SJCRH30 (cell line): ENCODE results near the gene UBE2R2. TPM values are rescaled to one million over a fixed set of nuclear protein-coding genes. Genes with fewer than 3 reads are reported as not detected.
A peak's percentile ranks its signal among the peaks of the same experiment; 100 is the strongest.
"Not testable (repeated sequence)": the region's sequence is repeated elsewhere in the genome, so short reads cannot be mapped to it uniquely, and the experiment has no call there.

Experiments used
- DNase-seq, 2 experiments: peaks; one replicate each; pipeline ENCODE4 v3.0.0-alpha.2; 2015 to 2020
- H3K27ac ChIP-seq: fragments of 250-450 bp; sonication (Bioruptor Pico); 2 replicates; pipeline ENCODE4 v1.5.1; 2020; ENCODE audit warnings: mild to moderate bottlenecking, moderate library complexity
- H3K27me3 ChIP-seq: fragments of 250-450 bp; sonication (Bioruptor Pico); 2 replicates; pipeline ENCODE4 v1.5.1; 2020; ENCODE audit warnings: mild to moderate bottlenecking, moderate library complexity
- H3K36me3 ChIP-seq: fragments of 250-450 bp; sonication (Bioruptor Pico); 2 replicates; pipeline ENCODE4 v1.5.1; 2020; ENCODE audit warnings: mild to moderate bottlenecking, moderate library complexity
- H3K4me1 ChIP-seq: fragments of 250-450 bp; sonication (Bioruptor Pico); 2 replicates; pipeline ENCODE4 v1.5.1; 2020; ENCODE audit warnings: mild to moderate bottlenecking, moderate library complexity
- H3K4me3 ChIP-seq: fragments of 250-450 bp; sonication (Bioruptor Pico); 2 replicates; pipeline ENCODE4 v1.5.1; 2020; ENCODE audit warnings: mild to moderate bottlenecking, moderate library complexity
- H3K9me3 ChIP-seq: fragments of 250-450 bp; sonication (Bioruptor Pico); replicated peaks from 2 replicates; pipeline ENCODE4 v1.5.1; 2020; ENCODE audit warnings: mild to moderate bottlenecking, moderate library complexity
- total RNA-seq: library from RNA; depleted of rRNA; stranded (reverse); fragments of >200 nt; shearing (Covaris generic); gene quantifications from 2 replicates; pipeline ENCODE4 v1.2.3, GENCODE V29; 2014

Gene UBE2R2
- total RNA-seq, 1 experiment from 2014 or later = 24.5 TPM

GRCh38 chr9:33846231-33846630 is 29.3 kb downstream of the UBE2R2 start:
- no peak for DNase-seq

GRCh38 chr9:33847894-33848205 is 30.9 kb downstream of the UBE2R2 start:
- H3K27ac ChIP-seq, H3K9me3 ChIP-seq, H3K36me3 ChIP-seq, H3K4me3 ChIP-seq, DNase-seq, H3K4me1 ChIP-seq, H3K27me3 ChIP-seq: not testable (repeated sequence)

More at GRCh38 chr9:33846231-33846630, 29.3 kb downstream of the UBE2R2 start:
- Histone ChIP-seq H3K27me3 (no peaks in the 10 kb centered on the region), H3K27ac (no peak overlapping the region), H3K4me1 (no peaks in the 10 kb centered on the region), H3K4me3 (no peak overlapping the region), H3K36me3 (peaks cover 11% of the 10 kb centered on the region), H3K9me3 (no peaks in the 10 kb centered on the region)

DNA sequence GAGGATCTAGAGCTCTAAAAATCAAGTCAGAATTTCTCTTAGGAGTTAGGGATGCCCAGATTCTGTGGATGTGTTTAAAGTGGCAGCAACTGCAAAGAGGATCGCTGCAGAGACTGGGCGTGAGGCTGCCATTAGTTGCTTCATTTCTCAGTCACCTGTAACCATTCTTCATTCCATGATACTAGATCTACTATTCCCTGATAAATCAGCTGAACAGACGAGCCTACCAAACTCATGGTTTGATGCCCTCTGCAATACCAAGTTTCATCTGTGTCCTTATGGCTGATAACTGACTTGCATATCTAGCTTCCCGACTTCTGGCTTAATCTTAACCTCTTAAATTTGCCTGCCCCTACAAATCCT is 33.3 kb downstream of the UBE2R2 start:
- no peaks in the 10 kb centered on the region for H3K9me3 ChIP-seq
- no peak overlapping the region for H3K4me3 ChIP-seq
- no peak overlapping the region for H3K27ac ChIP-seq
- no peaks in the 10 kb centered on the region for H3K27me3 ChIP-seq
- H3K36me3 ChIP-seq = no peaks in the 10 kb centered on the region
- DNase-seq = no peak
- no peaks in the 10 kb centered on the region for H3K4me1 ChIP-seq

DNA sequence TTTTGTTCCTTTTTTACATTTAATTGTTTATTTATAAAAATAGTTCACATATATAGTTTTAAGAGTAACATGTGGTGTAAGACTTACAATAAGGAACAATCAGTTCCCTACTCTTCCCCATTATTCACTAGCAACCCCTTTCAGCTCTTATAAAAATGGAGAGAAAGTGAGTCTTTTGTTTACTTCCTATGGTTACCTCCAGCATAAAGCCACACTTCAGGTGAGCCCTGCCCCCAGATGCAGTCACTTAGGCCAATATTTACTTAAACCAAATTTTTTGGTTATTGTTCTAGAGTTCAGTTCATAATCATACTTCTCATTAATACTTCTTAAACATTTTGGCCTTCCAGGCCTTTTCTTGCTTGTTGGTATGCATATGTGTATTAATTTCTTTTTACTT is 33.7 kb downstream of the UBE2R2 start:
- Histone ChIP-seq H3K9me3 (no peaks in the 10 kb centered on the region), H3K4me3 (no peak overlapping the region), H3K27ac (no peak overlapping the region), H3K36me3 (no peaks in the 10 kb centered on the region), H3K27me3 (no peaks in the 10 kb centered on the region), H3K4me1 (no peaks in the 10 kb centered on the region)
- DNase-seq = no peak

DNA sequence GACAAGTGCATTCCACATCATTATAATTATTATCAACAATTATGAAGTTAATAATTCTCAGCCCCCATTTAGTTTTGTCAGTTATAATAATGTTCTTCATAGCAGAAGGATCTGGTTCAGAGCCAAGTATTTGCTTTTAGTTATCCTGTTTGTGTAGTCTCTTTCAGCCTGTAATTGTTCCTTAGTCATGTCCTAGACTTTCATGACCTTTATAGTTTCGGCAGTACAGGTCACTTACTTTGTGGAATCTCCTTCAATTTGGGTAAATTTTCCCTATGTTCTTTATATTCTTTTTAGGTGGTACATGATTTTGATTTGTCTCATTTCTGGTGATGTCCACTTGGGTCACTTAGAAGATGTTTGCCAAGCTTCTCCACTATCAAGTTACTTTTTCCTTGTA is 34.3 kb downstream of the UBE2R2 start:
- Histone ChIP-seq H3K4me3 (no peak overlapping the region), H3K36me3 (no peaks in the 10 kb centered on the region), H3K9me3 (no peaks in the 10 kb centered on the region), H3K4me1 (no peaks in the 10 kb centered on the region), H3K27ac (no peak overlapping the region), H3K27me3 (no peaks in the 10 kb centered on the region)
- no peak for DNase-seq

GRCh38 chr9:33852216-33852826 is 35.4 kb downstream of the UBE2R2 start:
- H3K27me3 ChIP-seq = no peaks in the 10 kb centered on the region
- no peak overlapping the region for H3K27ac ChIP-seq
- no peaks in the 10 kb centered on the region for H3K4me1 ChIP-seq
- no peaks in the 10 kb centered on the region for H3K36me3 ChIP-seq
- DNase-seq = peak in 1 of 2 experiments; percentile 18
- H3K4me3 ChIP-seq = no peak overlapping the region
- no peaks in the 10 kb centered on the region for H3K9me3 ChIP-seq

DNA sequence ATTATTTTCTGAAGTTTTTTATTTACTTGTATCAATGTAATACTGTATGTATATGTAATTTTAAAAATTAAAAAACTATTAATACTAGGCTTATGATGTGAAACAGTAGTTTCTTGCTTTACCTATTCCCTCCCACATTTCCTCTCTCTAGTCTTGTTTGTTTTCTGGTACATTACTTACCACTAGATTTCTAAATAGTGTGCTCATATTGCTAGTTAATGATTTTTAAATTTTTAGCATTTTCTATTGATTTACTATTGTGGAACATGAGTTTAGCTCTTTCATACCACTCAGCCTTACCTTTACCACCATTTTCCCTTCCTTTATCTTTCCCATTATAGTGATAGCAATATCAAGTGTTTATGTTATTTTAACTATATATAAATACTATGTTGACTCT is 39.3 kb downstream of the UBE2R2 start:
- no peak for DNase-seq
- H3K4me1 ChIP-seq = no peaks in the 10 kb centered on the region
- H3K9me3 ChIP-seq = no peaks in the 10 kb centered on the region
- H3K36me3 ChIP-seq = no peaks in the 10 kb centered on the region
- no peaks in the 10 kb centered on the region for H3K27me3 ChIP-seq
- H3K4me3 ChIP-seq = no peak overlapping the region
- H3K27ac ChIP-seq = no peak overlapping the region

DNA sequence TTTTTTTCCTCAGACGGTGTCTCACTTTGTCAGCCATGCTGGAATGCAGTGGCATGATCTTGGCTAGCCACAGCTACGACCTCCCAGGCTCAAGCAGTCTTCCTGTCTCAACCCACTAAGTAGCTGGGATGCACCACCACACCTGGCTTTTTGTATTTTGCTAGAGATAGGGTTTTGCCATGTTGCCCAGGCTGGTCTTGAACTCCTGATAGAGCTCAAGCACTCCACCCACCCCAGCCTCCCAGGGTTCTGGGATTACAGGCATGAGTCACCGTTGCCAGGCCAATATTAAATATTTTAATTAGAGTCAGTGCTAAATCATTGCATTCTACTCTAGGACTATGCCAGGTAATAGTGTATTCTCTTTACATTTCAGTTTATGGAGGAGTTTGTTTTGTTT is 41.5 kb downstream of the UBE2R2 start:
- Histone ChIP-seq H3K27me3 (no peaks in the 10 kb centered on the region), H3K4me1 (no peaks in the 10 kb centered on the region), H3K4me3 (no peak overlapping the region), H3K9me3 (no peaks in the 10 kb centered on the region), H3K36me3 (no peaks in the 10 kb centered on the region), H3K27ac (no peak overlapping the region)
- DNase-seq = no peak

GRCh38 chr9:33860200-33860871 is 43.4 kb downstream of the UBE2R2 start:
- DNase-seq = no peak
- Histone ChIP-seq H3K36me3 (no peaks in the 10 kb centered on the region), H3K4me1 (no peaks in the 10 kb centered on the region), H3K9me3 (no peaks in the 10 kb centered on the region), H3K27me3 (no peaks in the 10 kb centered on the region), H3K27ac (no peak overlapping the region), H3K4me3 (no peak overlapping the region)

- no peaks in the 10 kb centered on the region; the same call in 1 of the 2 replicates for H3K4me1 ChIP-seq
- H3K27ac ChIP-seq = no peak overlapping the region
- H3K4me3 ChIP-seq = no peak overlapping the region
- DNase-seq = no peak
- H3K36me3 ChIP-seq = no peaks in the 10 kb centered on the region
- H3K27me3 ChIP-seq = no peaks in the 10 kb centered on the region
- H3K9me3 ChIP-seq = no peaks in the 10 kb centered on the region
Observed at GRCh38 chr9:33861917-33862453, 45.0 kb downstream of the UBE2R2 start.

- not testable (repeated sequence) for H3K4me1 ChIP-seq, H3K9me3 ChIP-seq, DNase-seq, H3K27me3 ChIP-seq, H3K4me3 ChIP-seq, H3K36me3 ChIP-seq, H3K27ac ChIP-seq
Observed at GRCh38 chr9:33863027-33863426, 46.1 kb downstream of the UBE2R2 start.

DNA sequence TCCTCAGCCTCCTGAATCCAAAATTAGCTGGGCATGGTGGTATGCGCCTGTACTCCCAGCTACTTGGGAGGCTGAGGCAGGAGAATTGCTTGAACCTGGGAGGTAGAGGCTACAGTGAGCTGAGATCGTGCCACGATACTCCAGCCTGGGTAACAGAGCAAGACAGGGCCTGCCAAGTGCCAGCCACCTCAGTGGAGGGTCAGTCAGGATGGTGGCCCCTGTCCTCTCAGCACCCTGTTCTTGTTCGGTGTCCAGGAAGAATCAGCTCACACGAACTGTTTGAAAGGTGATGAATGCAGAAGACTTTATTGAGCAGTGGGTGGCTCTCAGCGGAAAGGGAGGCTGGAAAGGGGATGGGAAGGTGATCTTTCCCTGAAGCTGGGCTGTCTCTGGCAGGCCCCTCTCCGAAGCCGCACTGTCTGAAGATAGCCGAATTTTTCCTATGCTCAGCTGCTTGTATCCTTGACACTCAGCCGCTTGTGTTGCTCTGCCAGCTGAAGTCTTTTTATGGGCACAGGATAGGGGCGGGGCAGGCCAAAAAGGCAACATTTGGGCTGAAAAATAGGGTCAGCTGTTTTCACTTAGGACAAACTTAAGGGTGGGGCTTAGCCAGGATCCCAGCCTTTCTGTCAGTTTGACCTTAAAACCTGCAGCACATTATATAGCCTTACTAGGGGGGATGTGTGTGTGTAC is 50.9 kb downstream of the UBE2R2 start:
- Histone ChIP-seq H3K36me3 (no peaks in the 10 kb centered on the region), H3K27me3 (no peaks in the 10 kb centered on the region), H3K4me3 (no peak overlapping the region), H3K4me1 (peaks cover 8% of the 10 kb centered on the region), H3K27ac (no peak overlapping the region), H3K9me3 (no peaks in the 10 kb centered on the region)
- peak; percentile 33 to 44 for DNase-seq

GRCh38 chr9:33868440-33868973 is 51.5 kb downstream of the UBE2R2 start:
- H3K27ac ChIP-seq = no peak overlapping the region
- no peak for DNase-seq
- H3K4me3 ChIP-seq = no peak overlapping the region
- no peaks in the 10 kb centered on the region for H3K9me3 ChIP-seq
- no peaks in the 10 kb centered on the region for H3K27me3 ChIP-seq
- H3K4me1 ChIP-seq = peaks cover 8% of the 10 kb centered on the region
- H3K36me3 ChIP-seq = no peaks in the 10 kb centered on the region

- H3K27ac ChIP-seq = not testable (repeated sequence)
Observed at GRCh38 chr9:33869243-33869642, 52.3 kb downstream of the UBE2R2 start.

DNA sequence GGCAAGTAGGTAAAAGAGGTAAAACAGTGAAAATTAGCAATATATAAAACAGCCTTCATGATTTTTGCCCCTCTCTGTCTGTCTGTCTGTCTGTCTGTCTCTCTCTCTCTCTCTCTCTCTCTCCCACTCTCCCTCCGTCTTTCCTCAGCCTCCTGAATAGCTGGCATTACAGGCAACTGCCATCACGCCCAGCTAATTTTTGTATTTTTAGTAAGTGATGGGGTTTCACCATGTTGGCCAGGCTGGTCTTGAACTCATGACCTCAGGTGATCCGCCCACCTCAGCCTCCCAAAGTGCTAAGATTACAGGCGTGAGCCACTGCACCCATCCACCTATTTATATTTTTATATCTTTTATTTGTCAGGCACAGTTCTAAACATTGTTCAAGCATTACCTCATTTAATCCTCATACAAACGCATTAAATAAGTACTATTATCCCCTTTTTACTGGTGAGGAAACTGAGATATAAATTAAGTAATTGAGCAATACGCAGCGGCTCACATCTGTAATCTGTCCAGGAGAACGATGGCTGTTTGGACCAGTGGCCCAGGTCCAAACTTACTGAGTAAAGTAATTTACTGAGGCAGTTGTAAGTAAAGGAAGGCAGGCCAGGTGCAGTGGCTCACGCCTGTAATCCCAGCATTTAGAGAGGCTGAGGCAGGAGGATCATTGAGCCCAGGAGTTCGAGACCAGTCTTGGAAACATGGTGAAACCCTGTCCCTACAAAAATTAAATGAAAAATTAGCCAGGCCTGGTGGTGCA is 60.9 kb downstream of the UBE2R2 start:
- no peak overlapping the region for H3K4me3 ChIP-seq
- DNase-seq = no peak
- no peak overlapping the region for H3K27ac ChIP-seq

More at GRCh38 chr9:33869243-33869642, 52.3 kb downstream of the UBE2R2 start:
- DNase-seq, H3K9me3 ChIP-seq, H3K36me3 ChIP-seq, H3K4me1 ChIP-seq, H3K4me3 ChIP-seq, H3K27me3 ChIP-seq: not testable (repeated sequence)

More for the DNA sequence above, 60.9 kb downstream of the UBE2R2 start:
- Histone ChIP-seq H3K27me3 (no peaks in the 10 kb centered on the region), H3K4me1 (no peaks in the 10 kb centered on the region), H3K9me3 (no peaks in the 10 kb centered on the region), H3K36me3 (no peaks in the 10 kb centered on the region)
